HepG2 (cell line): ENCODE measurements around the gene ACP2. TPM values are rescaled to one million over a fixed set of nuclear protein-coding genes. Genes with fewer than 3 reads are reported as not detected.

Experiments used
- ARID3A ChIP-seq: IDR thresholded peaks from 2 replicates; pipeline ENCODE4 v1.6.1; 2012; ENCODE audit warnings: low read depth, low read length, improper control_type of control experiment
- CBX5 ChIP-seq: sonication (generic); formaldehyde crosslinking; IDR thresholded peaks from 2 replicates; pipeline ENCODE4 v1.4.0; 2020; ENCODE audit warnings: missing genetic modification reagents, borderline replicate concordance
- GTF3A ChIP-seq: sonication (generic); formaldehyde crosslinking; conservative IDR thresholded peaks from 2 replicates; pipeline ENCODE4 v1.4.0; 2020; ENCODE audit warnings: mild to moderate bottlenecking, missing genetic modification reagents
- HIVEP1 ChIP-seq: sonication (generic); formaldehyde crosslinking; IDR thresholded peaks from 2 replicates; pipeline ENCODE4 v1.4.0; 2020; ENCODE audit warnings: mild to moderate bottlenecking, missing genetic modification reagents
- IKZF4 ChIP-seq: sonication (generic); formaldehyde crosslinking; IDR thresholded peaks from 2 replicates; pipeline ENCODE4 v1.5.1; 2020; ENCODE audit warnings: borderline replicate concordance, mild to moderate bottlenecking, low read depth, missing genetic modification reagents; ENCODE audit errors: not compliant biosample characterization
- ISL2 ChIP-seq: sonication (generic); formaldehyde crosslinking; IDR thresholded peaks from 2 replicates; pipeline ENCODE4 v1.5.0; 2020; ENCODE audit warnings: missing genetic modification reagents
- LCORL ChIP-seq, 2 experiments: fragments of 450-650 bp in 1 of 2; sonication (generic) in 1 of 2; formaldehyde crosslinking in 1 of 2; IDR thresholded peaks; 2 replicates each; pipeline versions ENCODE4 v1.5.0 to v1.6.1; 2017 to 2020; ENCODE audit warnings: antibody characterized with exemption in 1 of 2, missing genetic modification reagents in 1 of 2
- MYNN ChIP-seq: sonication (generic); formaldehyde crosslinking; IDR thresholded peaks from 2 replicates; pipeline ENCODE4 v1.4.0; 2020; ENCODE audit warnings: mild to moderate bottlenecking, low read depth, missing genetic modification reagents
- RAD21 ChIP-seq: fragments of 450-650 bp; formaldehyde crosslinking; IDR thresholded peaks from 2 replicates; pipeline ENCODE4 v1.5.0; 2020; ENCODE audit warnings: mild to moderate bottlenecking
- REPIN1 ChIP-seq: sonication (generic); formaldehyde crosslinking; IDR thresholded peaks from 2 replicates; pipeline ENCODE4 v1.8.0; 2022; ENCODE audit warnings: missing genetic modification reagents, low read depth, mild to moderate bottlenecking, borderline replicate concordance
- RXRB ChIP-seq: IDR thresholded peaks from 2 replicates; pipeline ENCODE4 v1.6.1; 2016; ENCODE audit warnings: borderline replicate concordance, missing genetic modification reagents, missing compliant biosample characterization
- ZNF274 ChIP-seq: sonication (generic); formaldehyde crosslinking; IDR thresholded peaks from 2 replicates; pipeline ENCODE4 v1.5.1; 2020; ENCODE audit warnings: mild to moderate bottlenecking, missing genetic modification reagents
- ZNF556 ChIP-seq: sonication (generic); formaldehyde crosslinking; IDR thresholded peaks from 2 replicates; pipeline ENCODE4 v1.4.0; 2020; ENCODE audit warnings: mild to moderate bottlenecking, missing genetic modification reagents, borderline replicate concordance
- ZNF720 ChIP-seq: sonication (generic); formaldehyde crosslinking; IDR thresholded peaks from 2 replicates; pipeline ENCODE4 v1.4.0; 2020; ENCODE audit warnings: missing genetic modification reagents
- ZSCAN9 ChIP-seq: IDR thresholded peaks from 2 replicates; pipeline ENCODE4 v1.6.1; 2016; ENCODE audit warnings: borderline replicate concordance
- polyA plus RNA-seq, 8 experiments: library from polyadenylated mRNA; depleted of rRNA in 3 of 8; stranded (reverse) in 7 of 8; unstranded in 1 of 8; fragments of >200 nt; fragmentation: Illumina TruSeq in 4 of 8; extraction: Trizol in 4 of 8; gene quantifications; 2 replicates each; pipeline versions ENCODE4 v1.2.1 to v1.2.3, GENCODE V29; 2011 to 2016; ENCODE audit warnings: low read depth in 4 of 8, missing spikeins in 1 of 8, mixed read lengths in 1 of 8; ENCODE audit not compliant: insufficient read depth in 1 of 8
- total RNA-seq, 5 experiments: library from RNA; depleted of rRNA; stranded (reverse); fragments of >200 nt; fragmentation: Illumina TruSeq; extraction: Trizol; gene quantifications; 2 replicates each; pipeline ENCODE4 v1.2.3, GENCODE V29; 2016; ENCODE audit warnings: low read depth in 1 of 5
- TF ChIP-seq, protein P1 (sequence below): sonication (generic); formaldehyde crosslinking; IDR thresholded peaks from 2 replicates; pipeline ENCODE4 v1.4.0; 2020; ENCODE audit warnings: missing genetic modification reagents
- TF ChIP-seq, protein P2 (sequence below), 2 experiments: sonication (generic) in 1 of 2; formaldehyde crosslinking in 1 of 2; IDR thresholded peaks; 2 replicates each; pipeline versions ENCODE4 v1.4.0 to v1.6.1; 2018 to 2020; ENCODE audit warnings: missing genetic modification reagents in 2 of 2, borderline replicate concordance in 1 of 2, low read depth in 1 of 2, mild to moderate bottlenecking in 1 of 2, missing biosample characterization in 1 of 2
- TF ChIP-seq, protein P3 (sequence below): sonication (generic); formaldehyde crosslinking; IDR thresholded peaks from 2 replicates; pipeline ENCODE4 v1.4.0; 2020; ENCODE audit warnings: mild to moderate bottlenecking, missing genetic modification reagents, borderline replicate concordance

ACP2 gene
- total and polyA plus RNA-seq, 2 of the 13 experiments (the other 11 are each of a cell fraction or from before 2014, with no cell fraction given), result 17.7 to 20.2 TPM

GRCh38 chr11:47259232-47259977 lies 10.8 kb upstream of the ACP2 start (continued):
- TF ChIP-seq, protein P1, sequence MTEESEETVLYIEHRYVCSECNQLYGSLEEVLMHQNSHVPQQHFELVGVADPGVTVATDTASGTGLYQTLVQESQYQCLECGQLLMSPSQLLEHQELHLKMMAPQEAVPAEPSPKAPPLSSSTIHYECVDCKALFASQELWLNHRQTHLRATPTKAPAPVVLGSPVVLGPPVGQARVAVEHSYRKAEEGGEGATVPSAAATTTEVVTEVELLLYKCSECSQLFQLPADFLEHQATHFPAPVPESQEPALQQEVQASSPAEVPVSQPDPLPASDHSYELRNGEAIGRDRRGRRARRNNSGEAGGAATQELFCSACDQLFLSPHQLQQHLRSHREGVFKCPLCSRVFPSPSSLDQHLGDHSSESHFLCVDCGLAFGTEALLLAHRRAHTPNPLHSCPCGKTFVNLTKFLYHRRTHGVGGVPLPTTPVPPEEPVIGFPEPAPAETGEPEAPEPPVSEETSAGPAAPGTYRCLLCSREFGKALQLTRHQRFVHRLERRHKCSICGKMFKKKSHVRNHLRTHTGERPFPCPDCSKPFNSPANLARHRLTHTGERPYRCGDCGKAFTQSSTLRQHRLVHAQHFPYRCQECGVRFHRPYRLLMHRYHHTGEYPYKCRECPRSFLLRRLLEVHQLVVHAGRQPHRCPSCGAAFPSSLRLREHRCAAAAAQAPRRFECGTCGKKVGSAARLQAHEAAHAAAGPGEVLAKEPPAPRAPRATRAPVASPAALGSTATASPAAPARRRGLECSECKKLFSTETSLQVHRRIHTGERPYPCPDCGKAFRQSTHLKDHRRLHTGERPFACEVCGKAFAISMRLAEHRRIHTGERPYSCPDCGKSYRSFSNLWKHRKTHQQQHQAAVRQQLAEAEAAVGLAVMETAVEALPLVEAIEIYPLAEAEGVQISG, result no peak
- TF ChIP-seq CBX5, result no peak
- no peak for TF ChIP-seq ISL2
- peak; percentile 76 for TF ChIP-seq RAD21 (CRISPR knock-in tag)
- peak; percentile 41; the same call in 1 of the 2 replicates for TF ChIP-seq HIVEP1 (CRISPR knock-in tag)
- TF ChIP-seq MYNN (CRISPR knock-in tag), result no peak
- no peak for TF ChIP-seq GTF3A (CRISPR knock-in tag)
- TF ChIP-seq, protein P2, sequence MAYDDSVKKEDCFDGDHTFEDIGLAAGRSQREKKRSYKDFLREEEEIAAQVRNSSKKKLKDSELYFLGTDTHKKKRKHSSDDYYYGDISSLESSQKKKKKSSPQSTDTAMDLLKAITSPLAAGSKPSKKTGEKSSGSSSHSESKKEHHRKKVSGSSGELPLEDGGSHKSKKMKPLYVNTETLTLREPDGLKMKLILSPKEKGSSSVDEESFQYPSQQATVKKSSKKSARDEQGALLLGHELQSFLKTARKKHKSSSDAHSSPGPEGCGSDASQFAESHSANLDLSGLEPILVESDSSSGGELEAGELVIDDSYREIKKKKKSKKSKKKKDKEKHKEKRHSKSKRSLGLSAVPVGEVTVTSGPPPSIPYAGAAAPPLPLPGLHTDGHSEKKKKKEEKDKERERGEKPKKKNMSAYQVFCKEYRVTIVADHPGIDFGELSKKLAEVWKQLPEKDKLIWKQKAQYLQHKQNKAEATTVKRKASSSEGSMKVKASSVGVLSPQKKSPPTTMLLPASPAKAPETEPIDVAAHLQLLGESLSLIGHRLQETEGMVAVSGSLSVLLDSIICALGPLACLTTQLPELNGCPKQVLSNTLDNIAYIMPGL (CRISPR knock-in tag; IDR thresholded peaks at IDR 0.05; ENCODE audit: borderline replicate concordance in 1 of 2, low read depth in 1 of 2), result peak; percentile 55 to 68; a peak in 3 of 4 replicates
- TF ChIP-seq ZSCAN9, result no peak
- TF ChIP-seq ZNF556, result no peak
- TF ChIP-seq ZNF274, result 0 out of 2 replicates have a peak, but pooled peaks have one; percentile 27
- TF ChIP-seq REPIN1 (CRISPR knock-in tag), result 0 out of 2 replicates have a peak, but pooled peaks have one; percentile 22
- TF ChIP-seq, protein P3, sequence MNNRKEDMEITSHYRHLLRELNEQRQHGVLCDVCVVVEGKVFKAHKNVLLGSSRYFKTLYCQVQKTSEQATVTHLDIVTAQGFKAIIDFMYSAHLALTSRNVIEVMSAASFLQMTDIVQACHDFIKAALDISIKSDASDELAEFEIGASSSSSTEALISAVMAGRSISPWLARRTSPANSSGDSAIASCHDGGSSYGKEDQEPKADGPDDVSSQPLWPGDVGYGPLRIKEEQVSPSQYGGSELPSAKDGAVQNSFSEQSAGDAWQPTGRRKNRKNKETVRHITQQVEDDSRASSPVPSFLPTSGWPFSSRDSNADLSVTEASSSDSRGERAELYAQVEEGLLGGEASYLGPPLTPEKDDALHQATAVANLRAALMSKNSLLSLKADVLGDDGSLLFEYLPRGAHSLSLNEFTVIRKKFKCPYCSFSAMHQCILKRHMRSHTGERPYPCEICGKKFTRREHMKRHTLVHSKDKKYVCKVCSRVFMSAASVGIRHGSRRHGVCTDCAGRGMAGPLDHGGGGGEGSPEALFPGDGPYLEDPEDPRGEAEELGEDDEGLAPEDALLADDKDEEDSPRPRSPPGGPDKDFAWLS (CRISPR knock-in tag), result no peak
- no peak for TF ChIP-seq ARID3A
- peak; percentile 45; the same call in 1 of the 2 replicates for TF ChIP-seq RXRB (CRISPR knock-in tag)
- no peak for TF ChIP-seq LCORL (IDR thresholded peaks at IDR 0.05)
- peak; percentile 61; the same call in 1 of the 2 replicates for TF ChIP-seq LCORL (CRISPR knock-in tag; IDR thresholded peaks at IDR 0.05)
- TF ChIP-seq IKZF4, result no peak
- TF ChIP-seq ZNF720 (CRISPR knock-in tag), result no peak
